Astrocyte (in vitro differentiated cells and primary cell): ENCODE measurements around the gene RNH1. TPM values are rescaled to one million over a fixed set of nuclear protein-coding genes. Genes with fewer than 3 reads are reported as not detected.

Experiments
- DNase-seq: peaks from one replicate; pipeline ENCODE4 v3.0.0-alpha.2; 2010; ENCODE audit warnings: low read depth
- FAIRE-seq: peaks from 2 replicates; lab custom pipeline; 2011; peaks lifted over from hg19 to GRCh38; lab: Jason Lieb, UNC
- H2AFZ ChIP-seq: 2 replicates; pipeline ENCODE4 v1.6.0; 2012; ENCODE audit warnings: low read depth, low read length, inconsistent platforms
- H3K27ac ChIP-seq: 2 replicates; pipeline ENCODE4 v1.5.1; 2011; ENCODE audit warnings: low read depth, low read length, inconsistent platforms
- H3K27me3 ChIP-seq: 2 replicates; pipeline ENCODE4 v1.6.0; 2011; ENCODE audit warnings: low read length, inconsistent platforms; ENCODE audit not compliant: insufficient read depth
- H3K36me3 ChIP-seq: 2 replicates; pipeline ENCODE4 v1.5.1; 2011; ENCODE audit warnings: low read length, inconsistent platforms; ENCODE audit not compliant: insufficient read depth
- H3K4me1 ChIP-seq: 2 replicates; pipeline ENCODE4 v1.5.1; 2011; ENCODE audit warnings: low read length, inconsistent platforms; ENCODE audit not compliant: insufficient read depth
- H3K4me2 ChIP-seq: 2 replicates; pipeline ENCODE4 v1.6.0; 2012; ENCODE audit warnings: low read length, inconsistent platforms
- H3K4me3 ChIP-seq: 2 replicates; pipeline ENCODE4 v1.5.1; 2011; ENCODE audit warnings: low read depth, mild to moderate bottlenecking, low read length, inconsistent platforms; ENCODE audit not compliant: insufficient read depth
- H3K79me2 ChIP-seq: 2 replicates; pipeline ENCODE4 v1.6.0; 2012; ENCODE audit warnings: mild to moderate bottlenecking, low read length, inconsistent platforms; ENCODE audit not compliant: insufficient read depth
- H3K9ac ChIP-seq: 2 replicates; pipeline ENCODE4 v1.6.0; 2012; ENCODE audit warnings: mild to moderate bottlenecking, low read length, inconsistent platforms
- H3K9me3 ChIP-seq: 2 replicates; pipeline ENCODE4 v1.5.1; 2012; ENCODE audit warnings: low read depth, mild to moderate bottlenecking, low read length, inconsistent platforms; ENCODE audit not compliant: insufficient read depth
- H4K20me1 ChIP-seq: 2 replicates; pipeline ENCODE4 v1.6.0; 2012; ENCODE audit warnings: low read length, inconsistent platforms; ENCODE audit not compliant: insufficient read depth
- H3K27ac Mint-ChIP-seq: one replicate; pipeline ENCODE4 v1.8.0; 2021; ENCODE audit warnings: mild to moderate bottlenecking, mixed read lengths; ENCODE audit not compliant: unreplicated experiment
- H3K27me3 Mint-ChIP-seq: one replicate; pipeline ENCODE4 v1.8.0; 2021; ENCODE audit warnings: low read depth, mixed read lengths; ENCODE audit not compliant: unreplicated experiment
- H3K36me3 Mint-ChIP-seq: one replicate; pipeline ENCODE4 v1.8.0; 2021; ENCODE audit warnings: low read depth, mixed read lengths; ENCODE audit not compliant: unreplicated experiment
- H3K4me1 Mint-ChIP-seq: one replicate; pipeline ENCODE4 v1.8.0; 2021; ENCODE audit warnings: low read depth, mixed read lengths; ENCODE audit not compliant: unreplicated experiment
- H3K4me3 Mint-ChIP-seq: one replicate; pipeline ENCODE4 v1.8.0; 2021; ENCODE audit warnings: mild to moderate bottlenecking, moderate library complexity, mixed read lengths; ENCODE audit not compliant: unreplicated experiment
- H3K9me3 Mint-ChIP-seq: one replicate; pipeline ENCODE4 v1.8.0; 2021; ENCODE audit warnings: mild to moderate bottlenecking, mixed read lengths; ENCODE audit not compliant: unreplicated experiment
- EZH2 ChIP-seq: IDR thresholded peaks from 2 replicates; pipeline ENCODE4 v1.6.1; 2012; ENCODE audit warnings: mild to moderate bottlenecking, low read length, inconsistent platforms; ENCODE audit not compliant: insufficient read depth
- total RNA-seq: library from RNA; stranded (reverse); gene quantifications from 2 replicates; pipeline ENCODE4 v1.2.1, GENCODE V29; 2021
- TF ChIP-seq, protein P1 (sequence below): IDR thresholded peaks from 2 replicates; pipeline ENCODE4 v1.5.1; 2011; ENCODE audit warnings: low read depth, mild to moderate bottlenecking, inconsistent platforms, low read length, moderate library complexity; ENCODE audit not compliant: insufficient read depth

The RNH1 gene
- total RNA-seq, 1 donor from 2014 or later, result 117 TPM

DNA sequence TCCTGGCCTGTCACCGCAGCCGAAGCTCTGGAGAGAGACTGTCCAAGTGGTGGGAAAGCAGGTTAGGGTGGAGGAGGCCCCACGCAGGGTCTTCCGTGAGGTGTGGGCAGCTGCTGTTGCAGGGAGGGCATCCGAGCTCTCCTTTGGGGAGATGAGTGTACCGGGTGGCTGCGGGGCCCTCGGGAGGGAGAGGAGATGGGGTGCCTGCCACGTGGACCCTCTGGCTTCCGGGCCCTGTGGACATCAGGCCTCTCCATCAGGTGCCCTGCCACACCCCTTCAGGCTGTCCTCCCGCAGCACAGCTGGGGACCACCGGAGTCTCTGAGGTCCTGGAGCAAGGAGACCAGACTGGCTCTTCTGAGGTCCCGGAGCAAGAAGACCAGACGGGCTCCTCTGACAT, 55.3 kb downstream of the RNH1 start:
- peak overlapping the region; percentile 86 for H3K9ac ChIP-seq
- H3K27me3 ChIP-seq, result no peaks in the 10 kb centered on the region
- H3K4me2 ChIP-seq, result peak overlapping the region; percentile 100
- no peak overlapping the region for H3K4me3 ChIP-seq
- peaks cover 7% of the 10 kb centered on the region for H3K36me3 ChIP-seq
- H3K27me3 Mint-ChIP-seq, result no peaks in the 10 kb centered on the region
- H2AFZ ChIP-seq, result no peak overlapping the region
- no peak overlapping the region for H3K27ac ChIP-seq
- H3K4me1 ChIP-seq, result peaks cover 8% of the 10 kb centered on the region
- H3K79me2 ChIP-seq, result peaks cover 68% of the 10 kb centered on the region
- peaks cover 6% of the 10 kb centered on the region for H3K4me1 Mint-ChIP-seq
- FAIRE-seq, result no peak
- no peak for DNase-seq
- H3K9me3 ChIP-seq, result no peaks in the 10 kb centered on the region
- H3K36me3 Mint-ChIP-seq, result peaks cover 17% of the 10 kb centered on the region
- peak overlapping the region; percentile 95 for H3K27ac Mint-ChIP-seq
- peaks cover 2% of the 10 kb centered on the region for H3K9me3 Mint-ChIP-seq
- H3K4me3 Mint-ChIP-seq, result peak overlapping the region; percentile 96
- H4K20me1 ChIP-seq, result peaks cover 52% of the 10 kb centered on the region
- TF ChIP-seq, protein P1, sequence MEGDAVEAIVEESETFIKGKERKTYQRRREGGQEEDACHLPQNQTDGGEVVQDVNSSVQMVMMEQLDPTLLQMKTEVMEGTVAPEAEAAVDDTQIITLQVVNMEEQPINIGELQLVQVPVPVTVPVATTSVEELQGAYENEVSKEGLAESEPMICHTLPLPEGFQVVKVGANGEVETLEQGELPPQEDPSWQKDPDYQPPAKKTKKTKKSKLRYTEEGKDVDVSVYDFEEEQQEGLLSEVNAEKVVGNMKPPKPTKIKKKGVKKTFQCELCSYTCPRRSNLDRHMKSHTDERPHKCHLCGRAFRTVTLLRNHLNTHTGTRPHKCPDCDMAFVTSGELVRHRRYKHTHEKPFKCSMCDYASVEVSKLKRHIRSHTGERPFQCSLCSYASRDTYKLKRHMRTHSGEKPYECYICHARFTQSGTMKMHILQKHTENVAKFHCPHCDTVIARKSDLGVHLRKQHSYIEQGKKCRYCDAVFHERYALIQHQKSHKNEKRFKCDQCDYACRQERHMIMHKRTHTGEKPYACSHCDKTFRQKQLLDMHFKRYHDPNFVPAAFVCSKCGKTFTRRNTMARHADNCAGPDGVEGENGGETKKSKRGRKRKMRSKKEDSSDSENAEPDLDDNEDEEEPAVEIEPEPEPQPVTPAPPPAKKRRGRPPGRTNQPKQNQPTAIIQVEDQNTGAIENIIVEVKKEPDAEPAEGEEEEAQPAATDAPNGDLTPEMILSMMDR, result no peak
- TF ChIP-seq EZH2, result no peak

DNA sequence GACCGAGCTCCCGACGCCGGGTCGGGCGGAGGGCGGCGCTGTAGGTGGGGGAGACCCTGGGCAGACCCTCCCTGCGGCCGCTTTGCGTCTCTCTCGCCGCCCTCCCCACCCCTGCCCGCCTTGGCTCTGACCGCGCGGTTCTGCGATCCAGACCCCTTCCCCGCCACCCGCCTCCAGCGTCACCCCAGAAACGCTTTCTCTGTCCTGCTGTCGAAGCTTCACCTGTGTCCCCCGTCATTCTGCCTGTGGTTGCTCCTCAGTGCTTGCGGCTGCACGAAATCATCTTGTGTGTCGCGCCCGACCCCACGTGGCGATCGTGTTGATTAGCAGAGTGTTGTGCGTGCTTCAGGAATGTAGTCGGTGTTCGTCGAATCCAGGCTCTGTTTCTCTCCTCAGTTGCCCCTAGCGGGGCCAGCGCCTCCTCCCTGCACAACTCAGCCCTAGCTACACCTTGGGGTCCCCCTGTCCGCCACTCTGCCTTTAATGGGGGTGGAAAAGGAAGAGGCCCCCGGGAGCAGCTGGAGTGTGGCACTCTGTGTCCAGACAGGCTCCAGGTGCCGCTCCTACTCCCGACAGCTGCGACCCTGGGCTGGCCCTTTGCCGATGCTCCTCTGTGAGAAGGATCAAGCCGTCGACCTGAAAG, 56.1 kb downstream of the RNH1 start:
- peak overlapping the region; percentile 95 for H3K27ac Mint-ChIP-seq
- no peaks in the 10 kb centered on the region for H3K27me3 Mint-ChIP-seq
- H2AFZ ChIP-seq, result peak overlapping the region; percentile 88
- peaks cover 46% of the 10 kb centered on the region for H4K20me1 ChIP-seq
- no peaks in the 10 kb centered on the region for H3K9me3 ChIP-seq
- H3K4me3 Mint-ChIP-seq, result peak overlapping the region; percentile 96
- peaks cover 60% of the 10 kb centered on the region for H3K79me2 ChIP-seq
- H3K36me3 ChIP-seq, result peaks cover 7% of the 10 kb centered on the region
- FAIRE-seq (peak; percentile 52), DNase-seq (peak; percentile 45)
- peaks cover 8% of the 10 kb centered on the region for H3K4me1 ChIP-seq
- H3K27ac ChIP-seq, result peak overlapping the region; percentile 36
- TF ChIP-seq, protein P1, result no peak
- TF ChIP-seq EZH2, result no peak
- H3K27me3 ChIP-seq, result no peaks in the 10 kb centered on the region
- H3K4me3 ChIP-seq, result peak overlapping the region; percentile 84
- peaks cover 2% of the 10 kb centered on the region for H3K9me3 Mint-ChIP-seq
- H3K4me1 Mint-ChIP-seq, result peaks cover 7% of the 10 kb centered on the region
- H3K9ac ChIP-seq, result peak overlapping the region; percentile 86
- peak overlapping the region; percentile 100 for H3K4me2 ChIP-seq
- peaks cover 16% of the 10 kb centered on the region for H3K36me3 Mint-ChIP-seq
